ENCODE data around the gene KCNA3.

DNA sequence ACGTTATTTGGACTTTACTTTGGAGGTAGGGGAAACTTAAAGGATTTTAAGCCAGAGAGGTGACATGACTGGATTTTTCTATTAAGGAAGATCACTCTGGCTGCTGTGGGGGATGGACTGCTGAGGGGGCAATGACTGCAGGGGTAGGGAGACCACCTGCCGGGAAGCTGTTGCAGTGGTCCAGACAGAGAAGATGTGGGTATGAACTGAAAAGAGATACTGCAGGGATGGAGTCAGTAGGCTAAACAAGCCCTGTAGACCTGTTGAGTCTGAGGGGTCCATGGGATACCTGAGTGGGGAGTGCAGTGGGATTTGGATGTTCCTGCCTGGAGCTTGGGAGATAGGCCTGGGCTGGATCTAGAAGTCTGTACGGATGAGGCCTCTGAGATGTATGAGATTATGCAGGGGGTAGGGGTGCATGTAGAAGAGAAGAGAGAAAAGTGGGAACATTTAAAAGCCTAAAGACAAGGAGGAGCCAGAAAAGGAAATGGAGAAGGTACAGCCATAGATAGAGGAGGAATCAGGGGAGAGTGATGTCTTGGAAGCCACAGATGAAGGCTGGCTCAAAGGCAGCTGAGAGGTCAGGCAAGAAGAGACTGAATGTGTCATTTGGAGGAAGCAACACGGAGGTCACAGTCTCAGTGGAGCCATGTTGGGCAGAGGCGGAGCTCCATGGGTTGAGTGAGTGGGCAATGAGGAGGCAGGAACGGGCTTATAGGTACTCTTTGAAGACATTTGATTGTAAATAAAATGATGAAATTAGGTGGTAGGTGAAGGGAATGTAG is 42.7 kb downstream of the KCNA3 start:
- TF ChIP-seq POLR2AphosphoS5 (IDR thresholded peaks at IDR 0.05; ENCODE audit: low read depth, low read length): no peak
- TF ChIP-seq POLR2A (IDR thresholded peaks at IDR 0.05; ENCODE audit: low read depth, low read length): no peak

Data from GM12892 (cell line).